HCT116 (cell line): ENCODE results near the gene CUEDC1. TPM values are rescaled to one million over a fixed set of nuclear protein-coding genes. Genes with fewer than 3 reads are reported as not detected.

Experiments
- ATAC-seq: fragments of 200-7000 bp; cut with Tn5 transposase; 2 replicates; pipeline ENCODE4 v1.9.1; 2020; ENCODE audit warnings: mild to moderate bottlenecking, moderate library complexity
- BruUV-seq: library from RNA; stranded (reverse); fragments of 400-500 nt; replicated peaks from 2 replicates; lab custom pipeline; 2021; lab: Mats Ljungman, UMichigan
- CTCF ChIA-PET: fragments of 300-600 bp; sonication (Branson Sonifier 250); formaldehyde crosslinking; loops from one replicate; lab custom pipeline; 2021; ENCODE audit warnings: antibody characterized with exemption; lab: Charles Lee
- POLR2A ChIA-PET: fragments of 300-600, 350-600 bp; sonication (Branson Sonifier 250); formaldehyde crosslinking; loops from one replicate; lab custom pipeline; 2021; ENCODE audit warnings: antibody characterized with exemption; lab: Charles Lee
- RAD21 ChIA-PET, 2 experiments: fragments of 300-600 bp; sonication (Branson Sonifier 250); formaldehyde crosslinking; loops; one replicate each; lab custom pipeline; 2023; ENCODE audit warnings: low total read pairs in 2 of 2; ENCODE audit not compliant: uncharacterized antibody in 2 of 2, unreplicated experiment in 2 of 2, low non-redundant PET in 1 of 2; lab: Charles Lee
- DNase-seq: peaks from one replicate; pipeline ENCODE4 v3.0.0-alpha.2; 2010; ENCODE audit warnings: low read depth, low spot score
- H2AFZ ChIP-seq: fragments of 200-600 bp; shearing (Covaris generic), sonication (generic); 2 replicates; pipeline ENCODE4 v1.6.1; 2017; ENCODE audit warnings: low read depth, mixed run types, mixed read lengths, antibody characterized with exemption, low read length; ENCODE audit not compliant: poor library complexity, severe bottlenecking
- H3K27ac ChIP-seq: 2 replicates; pipeline ENCODE4 v1.5.1; 2012; ENCODE audit warnings: low read depth, low read length
- H3K27me3 ChIP-seq: fragments of 200-600 bp; sonication (generic); 2 replicates; pipeline ENCODE4 v1.6.1; 2016; ENCODE audit warnings: mixed run types, low read length, mixed read lengths; ENCODE audit not compliant: insufficient read depth
- H3K36me3 ChIP-seq, 2 experiments: fragments of 200-500 bp in 1 of 2; fragments of 200-600 bp in 1 of 2; sonication (Bioruptor generic) in 1 of 2; sonication (generic) in 1 of 2; 2 replicates each; pipeline versions ENCODE4 v1.5.1 to v1.6.1; 2014 to 2016; ENCODE audit warnings: low read length in 2 of 2, inconsistent platforms in 1 of 2, mixed read lengths in 1 of 2, mixed run types in 1 of 2; ENCODE audit not compliant: insufficient read depth in 2 of 2, control insufficient read depth in 1 of 2
- H3K4me1 ChIP-seq, 2 experiments: fragments of 200-600 bp in 1 of 2; sonication (generic) in 1 of 2; 2 replicates each; pipeline versions ENCODE4 v1.5.1 to v1.6.1; 2012 to 2017; ENCODE audit warnings: low read length in 2 of 2, inconsistent platforms in 1 of 2, mild to moderate bottlenecking in 1 of 2, mixed read lengths in 1 of 2, mixed run types in 1 of 2, moderate library complexity in 1 of 2; ENCODE audit not compliant: insufficient read depth in 2 of 2, control insufficient read depth in 1 of 2
- H3K4me2 ChIP-seq: fragments of 200-600 bp; sonication (generic); 2 replicates; pipeline ENCODE4 v1.6.1; 2017; ENCODE audit warnings: mixed run types, low read length, mixed read lengths
- H3K4me3 ChIP-seq, 2 experiments: fragments of 200-600 bp in 1 of 2; sonication (generic) in 1 of 2; replicated peaks in 1 of 2; 2 replicates each; pipeline ENCODE4 v1.5.1; 2011 to 2016; ENCODE audit warnings: low read length in 2 of 2, control low read depth in 1 of 2, low read depth in 1 of 2, mild to moderate bottlenecking in 1 of 2, mixed read lengths in 1 of 2, mixed run types in 1 of 2
- H3K79me2 ChIP-seq: fragments of 200-600 bp; sonication (generic); 2 replicates; pipeline ENCODE4 v1.6.1; 2017; ENCODE audit warnings: mild to moderate bottlenecking, mixed run types, low read length, moderate library complexity, mixed read lengths; ENCODE audit not compliant: insufficient read depth
- H3K9ac ChIP-seq: fragments of 200-600 bp; sonication (generic); 2 replicates; pipeline ENCODE4 v1.6.1; 2016; ENCODE audit warnings: low read length, mixed read lengths
- H3K9me2 ChIP-seq: fragments of 200-600 bp; sonication (generic), shearing (Covaris generic); 2 replicates; pipeline ENCODE4 v1.6.1; 2017; ENCODE audit warnings: mixed run types, mild to moderate bottlenecking, moderate library complexity; ENCODE audit not compliant: insufficient read depth
- H3K9me3 ChIP-seq, 2 experiments: fragments of 200-500 bp in 1 of 2; fragments of 200-600 bp in 1 of 2; sonication (Bioruptor generic) in 1 of 2; sonication (generic) in 1 of 2; 2 replicates each; pipeline ENCODE4 v1.6.1; 2014 to 2017; ENCODE audit warnings: low read length in 2 of 2, mixed read lengths in 2 of 2, inconsistent platforms in 1 of 2, low read depth in 1 of 2, mild to moderate bottlenecking in 1 of 2, mixed run types in 1 of 2, moderate library complexity in 1 of 2; ENCODE audit not compliant: control insufficient read depth in 1 of 2, insufficient read depth in 1 of 2
- H4K20me1 ChIP-seq: fragments of 200-600 bp; sonication (generic), shearing (Covaris generic); 2 replicates; pipeline ENCODE4 v1.6.1; 2017; ENCODE audit warnings: mixed run types, mild to moderate bottlenecking, moderate library complexity; ENCODE audit not compliant: insufficient read depth
- CBX3 ChIP-seq: IDR thresholded peaks from 2 replicates; pipeline ENCODE4 v1.6.1; 2012; ENCODE audit warnings: low read depth
- EGR1 ChIP-seq: IDR thresholded peaks from 2 replicates; pipeline ENCODE4 v1.6.1; 2012; ENCODE audit warnings: low read depth
- EZH2 ChIP-seq: fragments of 200-600 bp; sonication (generic); IDR thresholded peaks from 2 replicates; pipeline ENCODE4 v1.6.1; 2017; ENCODE audit warnings: antibody characterized with exemption, mixed run types
- EZH2phosphoT487 ChIP-seq: fragments of 200-600 bp; IDR thresholded peaks from 2 replicates; pipeline ENCODE4 v1.6.1; 2018; ENCODE audit warnings: antibody characterized with exemption, borderline replicate concordance
- FOSL1 ChIP-seq: IDR thresholded peaks from 2 replicates; pipeline ENCODE4 v1.6.1; 2012; ENCODE audit warnings: low read depth
- POLR2A ChIP-seq: IDR thresholded peaks from 2 replicates; pipeline ENCODE4 v1.7.0; 2011; ENCODE audit warnings: borderline replicate concordance; ENCODE audit not compliant: insufficient read depth, insufficient read length; ENCODE audit errors: extremely low read depth
- SP1 ChIP-seq: IDR thresholded peaks from 2 replicates; pipeline ENCODE4 v1.6.1; 2012; ENCODE audit warnings: low read depth
- SRF ChIP-seq: IDR thresholded peaks from 2 replicates; pipeline ENCODE4 v1.6.1; 2012; ENCODE audit warnings: low read depth
- TCF7L2 ChIP-seq: IDR thresholded peaks from 2 replicates; pipeline ENCODE4 v1.7.0; 2011; ENCODE audit warnings: borderline replicate concordance, inconsistent platforms; ENCODE audit not compliant: insufficient read depth, insufficient read length; ENCODE audit errors: extremely low read depth
- ZNF274 ChIP-seq: fragments of 200-500 bp; sonication (Bioruptor generic); IDR thresholded peaks from 2 replicates; pipeline ENCODE4 v1.6.1; 2014; ENCODE audit warnings: mild to moderate bottlenecking, low read depth, low read length, inconsistent platforms
- intact Hi-C: fragments of 100-400 bp; cut with micrococcal nuclease; formaldehyde crosslinking; loops from 2 replicates; pipeline ENCODE4 v1.10.0; 2022
- total RNA-seq: library from RNA; stranded (reverse); gene quantifications from one replicate; pipeline ENCODE4 v1.2.1, GENCODE V29; 2021; ENCODE audit not compliant: unreplicated experiment
- TF ChIP-seq, protein P1 (sequence below): IDR thresholded peaks from 2 replicates; pipeline ENCODE4 v1.6.1; 2012
- TF ChIP-seq, protein P2 (sequence below), 3 experiments: fragments of 200-600 bp in 1 of 3; sonication (generic) in 1 of 3; IDR thresholded peaks in 2 of 3; conservative IDR thresholded peaks in 1 of 3; 2 replicates each; pipeline ENCODE4 v1.5.1; 2012 to 2017; ENCODE audit warnings: low read depth in 2 of 3, low read length in 2 of 3, antibody characterized with exemption in 1 of 3, borderline replicate concordance in 1 of 3, control low read depth in 1 of 3, mild to moderate bottlenecking in 1 of 3, mixed read lengths in 1 of 3, mixed run types in 1 of 3, moderate library complexity in 1 of 3; ENCODE audit not compliant: insufficient read depth in 1 of 3
- TF ChIP-seq, protein P3 (sequence below): IDR thresholded peaks from 2 replicates; pipeline ENCODE4 v1.6.1; 2012; ENCODE audit warnings: low read depth
- TF ChIP-seq, protein P4 (sequence below): IDR thresholded peaks from 2 replicates; pipeline ENCODE4 v1.6.1; 2012

CUEDC1 gene
- total RNA-seq, 1 experiment from 2014 or later, result 60.2 TPM

DNA sequence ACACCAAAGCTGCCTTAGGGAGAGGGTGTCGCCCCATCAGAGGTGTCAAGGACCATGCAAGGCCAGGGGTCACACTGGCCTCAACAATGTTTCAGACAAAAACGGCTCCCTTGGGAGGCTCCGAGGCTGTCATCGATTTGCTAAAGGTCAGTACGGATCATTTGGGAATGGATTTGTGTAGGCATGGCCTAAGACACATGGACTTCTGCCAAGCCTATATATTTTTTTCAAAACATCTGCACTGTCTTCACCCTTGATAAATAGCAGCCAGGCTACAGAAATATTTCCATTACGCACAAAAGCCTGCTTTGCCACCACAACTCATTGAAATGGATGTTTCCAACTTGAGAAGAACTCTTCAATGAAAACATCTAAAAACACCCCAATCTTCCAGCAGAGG, 10.3 kb downstream of the CUEDC1 start:
- H4K20me1 ChIP-seq, result no peaks in the 10 kb centered on the region
- peak overlapping the region; percentile 74 for H3K4me2 ChIP-seq
- DNase-seq, result no peak
- no peak for ATAC-seq
- H3K9me2 ChIP-seq, result no peaks in the 10 kb centered on the region
- H3K79me2 ChIP-seq, result peaks cover 84% of the 10 kb centered on the region
- no peaks in the 10 kb centered on the region for H3K9me3 ChIP-seq
- no peaks in the 10 kb centered on the region for H3K27me3 ChIP-seq
- peak overlapping the region; percentile 63 for H3K9ac ChIP-seq
- intact Hi-C loops, result no loop called here
- H3K36me3 ChIP-seq, result no peaks in the 10 kb centered on the region
- CTCF ChIA-PET, result interaction anchor here (1.5 to 1.8 kb wide), 2 partner anchors 9 to 55 kb away, joined by 3 to 5 read pairs; no protein-coding TSS in a partner anchor
- no peak for TF ChIP-seq SP1
- TF ChIP-seq, protein P1, sequence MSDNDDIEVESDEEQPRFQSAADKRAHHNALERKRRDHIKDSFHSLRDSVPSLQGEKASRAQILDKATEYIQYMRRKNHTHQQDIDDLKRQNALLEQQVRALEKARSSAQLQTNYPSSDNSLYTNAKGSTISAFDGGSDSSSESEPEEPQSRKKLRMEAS, result no peak
- TF ChIP-seq FOSL1, result no peak
- peak overlapping the region; percentile 11 for H3K27ac ChIP-seq
- BruUV-seq, result no TSS peak
- RAD21 ChIA-PET, result no interaction called here
- POLR2A ChIA-PET, result interaction anchor here (2.7 kb wide), 1 partner anchor 9 kb away, joined by 15 read pairs; no protein-coding TSS in a partner anchor
- H3K4me3 ChIP-seq, result no peak overlapping the region
- no peak overlapping the region for H2AFZ ChIP-seq
- peaks cover 90 to 98% of the 10 kb centered on the region in 2 experiments for H3K4me1 ChIP-seq

DNA sequence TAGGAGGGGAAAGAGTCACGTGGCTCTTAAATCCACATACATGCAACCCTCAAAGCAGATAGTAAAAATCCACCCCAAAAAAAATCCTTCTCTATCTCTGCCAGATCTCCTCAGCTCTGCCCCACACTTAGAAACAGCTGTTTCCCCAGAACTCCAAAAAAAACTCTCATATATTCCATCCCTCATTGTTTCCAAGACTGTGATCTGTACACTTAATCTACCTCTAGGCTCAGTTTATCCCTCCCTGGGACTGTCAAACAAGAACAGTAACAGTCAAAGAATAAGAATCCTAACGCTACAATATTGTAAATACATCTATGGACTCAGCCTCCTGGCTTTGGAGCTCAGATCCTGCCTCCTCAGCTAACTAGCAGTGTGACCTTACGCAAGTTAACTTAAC, 11.6 kb downstream of the CUEDC1 start:
- POLR2A ChIA-PET, result interaction anchor here (2.7 kb wide), 1 partner anchor 10 kb away, joined by 15 read pairs; no protein-coding TSS in a partner anchor
- RAD21 ChIA-PET, result no interaction called here
- no peak for TF ChIP-seq CBX3
- TF ChIP-seq, protein P2, sequence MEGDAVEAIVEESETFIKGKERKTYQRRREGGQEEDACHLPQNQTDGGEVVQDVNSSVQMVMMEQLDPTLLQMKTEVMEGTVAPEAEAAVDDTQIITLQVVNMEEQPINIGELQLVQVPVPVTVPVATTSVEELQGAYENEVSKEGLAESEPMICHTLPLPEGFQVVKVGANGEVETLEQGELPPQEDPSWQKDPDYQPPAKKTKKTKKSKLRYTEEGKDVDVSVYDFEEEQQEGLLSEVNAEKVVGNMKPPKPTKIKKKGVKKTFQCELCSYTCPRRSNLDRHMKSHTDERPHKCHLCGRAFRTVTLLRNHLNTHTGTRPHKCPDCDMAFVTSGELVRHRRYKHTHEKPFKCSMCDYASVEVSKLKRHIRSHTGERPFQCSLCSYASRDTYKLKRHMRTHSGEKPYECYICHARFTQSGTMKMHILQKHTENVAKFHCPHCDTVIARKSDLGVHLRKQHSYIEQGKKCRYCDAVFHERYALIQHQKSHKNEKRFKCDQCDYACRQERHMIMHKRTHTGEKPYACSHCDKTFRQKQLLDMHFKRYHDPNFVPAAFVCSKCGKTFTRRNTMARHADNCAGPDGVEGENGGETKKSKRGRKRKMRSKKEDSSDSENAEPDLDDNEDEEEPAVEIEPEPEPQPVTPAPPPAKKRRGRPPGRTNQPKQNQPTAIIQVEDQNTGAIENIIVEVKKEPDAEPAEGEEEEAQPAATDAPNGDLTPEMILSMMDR (IDR thresholded peaks at IDR 0.05 in 2 of 3, conservative IDR thresholded peaks at IDR 0.05 in 1 of 3; ENCODE audit: borderline replicate concordance in 1 of 3, insufficient read depth in 1 of 3, low read depth in 2 of 3, low read length in 2 of 3), result no peak
- TF ChIP-seq SP1, result no peak
- TF ChIP-seq ZNF274, result no peak
- TF ChIP-seq, protein P3, sequence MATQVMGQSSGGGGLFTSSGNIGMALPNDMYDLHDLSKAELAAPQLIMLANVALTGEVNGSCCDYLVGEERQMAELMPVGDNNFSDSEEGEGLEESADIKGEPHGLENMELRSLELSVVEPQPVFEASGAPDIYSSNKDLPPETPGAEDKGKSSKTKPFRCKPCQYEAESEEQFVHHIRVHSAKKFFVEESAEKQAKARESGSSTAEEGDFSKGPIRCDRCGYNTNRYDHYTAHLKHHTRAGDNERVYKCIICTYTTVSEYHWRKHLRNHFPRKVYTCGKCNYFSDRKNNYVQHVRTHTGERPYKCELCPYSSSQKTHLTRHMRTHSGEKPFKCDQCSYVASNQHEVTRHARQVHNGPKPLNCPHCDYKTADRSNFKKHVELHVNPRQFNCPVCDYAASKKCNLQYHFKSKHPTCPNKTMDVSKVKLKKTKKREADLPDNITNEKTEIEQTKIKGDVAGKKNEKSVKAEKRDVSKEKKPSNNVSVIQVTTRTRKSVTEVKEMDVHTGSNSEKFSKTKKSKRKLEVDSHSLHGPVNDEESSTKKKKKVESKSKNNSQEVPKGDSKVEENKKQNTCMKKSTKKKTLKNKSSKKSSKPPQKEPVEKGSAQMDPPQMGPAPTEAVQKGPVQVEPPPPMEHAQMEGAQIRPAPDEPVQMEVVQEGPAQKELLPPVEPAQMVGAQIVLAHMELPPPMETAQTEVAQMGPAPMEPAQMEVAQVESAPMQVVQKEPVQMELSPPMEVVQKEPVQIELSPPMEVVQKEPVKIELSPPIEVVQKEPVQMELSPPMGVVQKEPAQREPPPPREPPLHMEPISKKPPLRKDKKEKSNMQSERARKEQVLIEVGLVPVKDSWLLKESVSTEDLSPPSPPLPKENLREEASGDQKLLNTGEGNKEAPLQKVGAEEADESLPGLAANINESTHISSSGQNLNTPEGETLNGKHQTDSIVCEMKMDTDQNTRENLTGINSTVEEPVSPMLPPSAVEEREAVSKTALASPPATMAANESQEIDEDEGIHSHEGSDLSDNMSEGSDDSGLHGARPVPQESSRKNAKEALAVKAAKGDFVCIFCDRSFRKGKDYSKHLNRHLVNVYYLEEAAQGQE, result no peak
- no peak for TF ChIP-seq EGR1
- TF ChIP-seq, protein P4, sequence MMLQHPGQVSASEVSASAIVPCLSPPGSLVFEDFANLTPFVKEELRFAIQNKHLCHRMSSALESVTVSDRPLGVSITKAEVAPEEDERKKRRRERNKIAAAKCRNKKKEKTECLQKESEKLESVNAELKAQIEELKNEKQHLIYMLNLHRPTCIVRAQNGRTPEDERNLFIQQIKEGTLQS, result no peak
- TF ChIP-seq POLR2A, result no peak
- no peak for TF ChIP-seq SRF
- no peak for TF ChIP-seq TCF7L2
- TF ChIP-seq, protein P1, result no peak
- no peak for TF ChIP-seq EZH2phosphoT487
- no peak for TF ChIP-seq EZH2

More for the DNA sequence above, 11.6 kb downstream of the CUEDC1 start:
- CTCF ChIA-PET, result interaction anchor here (0.9 to 1.8 kb wide), 3 partner anchors 9 to 58 kb away, joined by 3 to 5 read pairs (median 3); no protein-coding TSS in a partner anchor
- Histone ChIP-seq H3K27me3 (no peaks in the 10 kb centered on the region), H2AFZ (no peak overlapping the region), H3K4me1 (peaks cover 87 to 98% of the 10 kb centered on the region in 2 experiments), H3K9ac (peak overlapping the region; percentile 60), H3K79me2 (peaks cover 89% of the 10 kb centered on the region), H3K4me3 (peak overlapping the region; percentile 14 to 38; a peak in 3 of 4 replicates), H3K36me3 (no peaks in the 10 kb centered on the region), H3K4me2 (peak overlapping the region; percentile 71), H4K20me1 (no peaks in the 10 kb centered on the region), H3K27ac (peak overlapping the region; percentile 71), H3K9me3 (no peaks in the 10 kb centered on the region), H3K9me2 (no peaks in the 10 kb centered on the region)
- BruUV-seq, result no TSS peak
- intact Hi-C loops, result no loop called here
- DNase-seq (no peak), ATAC-seq (no peak)
